GM21529 (cell line): ENCODE results near the gene CLTC.
"Not testable (repeated sequence)": the region's sequence is repeated elsewhere in the genome, so short reads cannot be mapped to it uniquely, and the experiment has no call there.

ENCODE experiments used
- ATAC-seq: cut with Tn5 transposase; IDR thresholded peaks from one replicate; pipeline ENCODE4 v1.9.1; 2021; ENCODE audit not compliant: unreplicated experiment

CLTC gene

DNA sequence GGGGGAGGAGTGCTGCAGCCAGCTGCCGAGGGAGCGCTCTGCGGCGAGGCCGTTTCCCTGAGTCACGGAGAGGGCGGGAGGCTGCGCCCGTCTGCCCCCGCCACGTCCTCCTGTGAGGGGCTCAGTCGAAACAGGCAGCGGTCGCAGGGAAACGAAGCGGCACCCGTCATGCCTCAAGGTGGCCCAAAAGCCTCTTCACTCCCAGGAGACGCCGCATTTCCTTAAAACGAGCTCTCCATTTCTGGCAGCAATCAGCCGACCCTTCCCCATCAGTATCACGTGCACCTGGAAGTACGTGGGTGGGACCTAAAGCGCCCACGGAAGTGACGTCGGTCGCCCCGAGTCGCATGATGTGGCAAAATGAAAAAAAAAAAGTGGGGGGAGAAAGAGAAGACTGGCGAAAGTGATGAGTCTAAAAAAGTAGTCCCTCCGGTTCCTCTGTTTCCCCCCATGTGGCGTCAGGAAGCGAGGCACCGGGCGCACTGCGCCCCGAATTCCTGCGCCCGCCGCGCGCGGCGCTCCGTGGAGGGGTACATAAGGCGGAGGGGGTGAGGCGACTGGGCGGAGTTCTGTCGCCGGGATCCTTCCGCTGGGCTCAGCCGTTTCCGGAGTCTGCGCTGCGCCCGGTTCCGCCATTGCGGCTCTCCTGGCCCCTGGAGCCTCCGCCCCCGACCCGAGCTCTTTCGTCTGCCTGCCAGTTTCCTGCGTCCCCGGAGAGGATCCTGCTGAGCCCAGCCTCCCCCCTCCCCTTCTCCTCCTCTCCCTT lies at the start of gene CLTC:
Gene CLTC (plus strand): TSS at position 598 of the 766 bp plus-strand sequence. CDS start 237 bp downstream, outside the sequence.
- peak; percentile 71 for ATAC-seq

DNA sequence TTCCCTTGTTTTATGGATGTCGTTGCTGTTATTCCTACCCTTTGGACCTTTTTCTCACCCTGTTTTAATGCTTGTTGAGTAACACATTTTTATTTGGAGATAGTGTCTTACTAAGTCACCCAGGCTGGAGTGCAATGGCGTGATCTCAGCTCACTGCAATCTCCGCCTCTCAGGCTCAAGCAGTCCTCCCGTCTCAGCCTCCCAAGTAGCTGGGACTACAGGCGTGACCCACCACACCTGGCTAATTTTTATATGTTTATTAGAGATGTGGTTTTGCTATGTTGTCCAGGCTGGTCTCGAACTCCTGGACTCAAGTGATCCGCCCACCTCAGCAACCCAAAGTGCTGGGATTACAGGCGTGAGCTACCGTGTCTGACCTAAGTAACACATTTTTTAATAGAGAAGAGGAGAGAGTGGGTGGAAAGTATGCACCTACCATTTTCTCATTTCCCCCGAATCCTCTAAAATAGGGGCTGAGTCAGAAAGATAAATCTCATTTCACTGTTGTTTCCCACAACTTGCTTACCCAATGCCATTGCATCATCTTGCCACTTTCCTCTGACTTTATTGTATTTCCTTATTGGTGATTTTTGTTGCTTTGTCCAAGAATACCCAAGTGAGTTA lies 47.3 kb upstream of the CLTC start:
- ATAC-seq: no peak

DNA sequence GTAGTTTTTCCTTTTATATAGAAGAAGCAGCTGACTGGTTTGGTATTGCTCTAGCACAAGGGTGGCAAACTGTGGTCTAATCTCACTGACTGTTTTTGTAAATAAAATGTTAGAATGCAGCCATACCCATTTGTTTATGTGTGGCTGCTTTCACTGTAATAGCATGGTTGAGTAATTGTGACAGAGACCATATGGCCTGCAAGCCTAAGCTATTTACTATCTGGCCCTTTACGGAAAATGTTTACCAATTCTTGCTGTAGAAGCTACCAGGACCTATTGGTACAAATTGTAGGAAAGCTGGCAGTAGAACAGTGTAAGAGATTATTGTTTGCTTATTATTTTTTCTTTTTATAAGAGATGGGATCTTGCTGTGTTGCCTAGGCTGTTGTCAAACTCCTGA lies 35.5 kb upstream of the CLTC start:
- not testable (repeated sequence) for ATAC-seq

DNA sequence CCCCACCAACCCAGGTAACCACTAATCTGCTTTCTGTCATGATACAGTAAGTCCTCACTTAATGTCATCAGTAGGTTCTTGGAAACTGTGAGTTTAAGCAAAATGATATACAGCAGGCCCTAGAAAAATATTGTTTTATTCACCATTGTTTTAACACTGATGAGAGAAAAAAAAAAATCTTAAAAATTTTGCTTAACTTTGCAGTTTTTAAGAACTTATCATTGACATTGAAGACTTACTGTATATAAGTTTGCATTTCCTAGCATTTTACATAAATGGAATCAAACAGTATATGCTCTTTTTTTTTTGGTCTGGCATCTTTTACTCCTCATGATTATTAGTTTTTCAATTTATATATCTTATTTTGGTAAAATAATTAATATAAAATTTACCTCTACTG lies 19.5 kb upstream of the CLTC start:
- ATAC-seq: no peak

DNA sequence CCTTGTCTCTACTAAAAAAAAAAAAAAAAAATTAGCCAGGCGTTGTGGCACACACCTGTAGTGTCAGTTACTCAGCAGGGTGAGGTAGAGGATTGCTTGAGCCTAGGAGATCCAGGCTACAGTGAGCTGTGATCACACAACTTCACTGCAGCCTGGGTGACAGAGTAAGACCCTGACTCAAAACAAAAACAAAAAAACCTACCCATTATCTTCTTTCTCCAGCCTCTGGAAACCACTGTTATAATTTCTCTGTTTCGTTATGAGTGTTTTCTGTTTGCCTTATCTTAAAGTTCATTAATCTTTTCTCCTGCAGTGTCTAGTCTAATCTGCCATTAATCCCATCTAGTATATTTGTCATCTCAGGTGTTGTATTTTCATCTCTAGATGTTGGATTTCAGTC lies 18.6 kb upstream of the CLTC start:
- peak; percentile 51 for ATAC-seq

DNA sequence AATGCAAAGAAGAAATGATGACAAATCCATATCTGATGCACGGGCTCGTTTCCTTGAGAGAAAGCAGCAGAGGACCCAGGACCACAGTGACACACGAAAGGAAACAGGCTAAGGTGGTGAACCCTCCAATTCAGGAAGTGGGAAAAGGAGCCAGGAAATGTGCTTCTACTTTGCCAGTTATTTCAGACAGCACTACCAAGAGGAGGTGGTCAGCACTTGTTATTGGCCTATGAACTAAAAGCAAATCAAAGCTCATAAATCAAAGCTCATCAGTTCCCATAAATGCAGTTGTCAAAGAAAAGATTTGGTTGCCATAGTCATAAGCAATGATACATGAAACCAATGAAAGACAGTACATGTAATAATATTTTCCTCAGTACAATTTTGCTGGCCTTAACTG lies 12.6 kb upstream of the CLTC start:
- no peak for ATAC-seq

DNA sequence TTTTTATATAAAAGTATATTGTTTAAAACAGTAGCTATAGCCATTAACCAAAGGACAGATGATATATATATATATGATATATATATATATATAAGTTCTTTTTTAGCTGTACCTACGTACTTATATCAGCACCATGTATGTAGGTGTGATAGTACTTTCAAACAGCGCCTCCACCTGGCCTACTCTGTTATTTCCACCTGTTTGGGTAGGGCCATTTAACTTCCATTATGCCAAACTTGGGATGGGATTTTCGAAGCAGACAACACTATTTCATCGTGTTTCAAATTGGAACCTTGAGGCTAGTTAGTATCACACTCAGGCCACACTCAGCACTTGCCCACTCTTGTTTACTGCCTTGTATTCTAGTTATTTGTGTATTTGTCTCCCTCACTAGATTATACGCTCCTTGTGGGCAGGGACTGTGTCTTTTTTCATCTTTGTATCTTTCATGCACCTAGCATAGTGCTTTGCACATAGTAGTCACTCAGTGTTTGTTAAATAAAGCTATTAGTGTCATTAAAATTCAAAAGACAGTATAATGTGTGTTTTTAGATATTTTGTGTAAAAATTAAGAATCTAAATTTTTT lies 11.8 kb upstream of the CLTC start:
- ATAC-seq: no peak

DNA sequence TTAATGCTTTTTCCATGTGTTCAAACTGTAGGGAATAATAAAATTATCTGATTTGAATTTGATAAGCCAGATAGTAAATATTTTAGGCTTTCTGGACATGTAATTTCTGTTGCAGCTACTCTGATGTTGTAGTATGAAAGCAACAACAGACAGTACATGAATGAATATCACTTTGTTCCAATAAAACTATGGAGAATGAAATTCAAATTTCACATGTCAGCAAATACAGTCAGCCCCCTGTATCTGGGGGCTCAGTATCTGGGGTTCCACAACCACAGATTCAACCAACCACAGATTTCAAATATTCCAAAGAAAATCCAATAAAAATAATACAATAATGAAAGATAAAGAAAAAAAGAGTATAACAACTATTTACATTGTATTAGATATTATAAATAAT lies 8.2 kb upstream of the CLTC start:
- no peak for ATAC-seq

DNA sequence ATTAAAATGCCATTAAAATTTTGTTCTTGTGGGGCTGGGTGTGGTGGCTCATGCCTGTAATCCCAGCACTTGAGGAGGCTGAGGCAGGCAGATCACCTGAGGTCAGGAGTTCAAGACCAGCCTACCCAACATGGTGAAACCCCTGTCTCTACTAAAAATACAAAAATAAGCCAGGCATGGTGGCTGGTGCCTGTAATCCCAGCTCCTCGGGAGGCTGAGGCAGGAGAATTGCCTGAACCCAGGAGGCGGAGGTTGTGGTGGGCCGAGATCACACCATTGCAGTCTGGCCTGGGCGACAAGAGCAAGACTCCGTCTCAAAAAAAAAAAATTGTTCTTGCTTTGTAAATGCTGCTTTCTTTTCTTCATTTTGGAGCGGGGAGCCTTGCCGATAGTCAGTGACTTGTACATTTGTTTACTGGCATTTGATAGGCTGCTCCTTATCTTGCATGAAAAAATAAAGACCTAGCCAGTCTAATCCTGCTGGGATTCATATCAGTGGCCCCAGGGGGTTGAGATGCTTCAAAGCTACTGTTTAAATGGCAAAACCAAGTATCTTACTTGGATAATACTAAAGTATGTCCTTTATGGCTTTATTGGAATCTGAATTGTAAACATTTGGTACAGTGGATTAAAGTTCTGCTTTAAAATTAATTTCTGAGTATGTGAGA lies 3.3 kb upstream of the CLTC start:
- ATAC-seq: no peak

DNA sequence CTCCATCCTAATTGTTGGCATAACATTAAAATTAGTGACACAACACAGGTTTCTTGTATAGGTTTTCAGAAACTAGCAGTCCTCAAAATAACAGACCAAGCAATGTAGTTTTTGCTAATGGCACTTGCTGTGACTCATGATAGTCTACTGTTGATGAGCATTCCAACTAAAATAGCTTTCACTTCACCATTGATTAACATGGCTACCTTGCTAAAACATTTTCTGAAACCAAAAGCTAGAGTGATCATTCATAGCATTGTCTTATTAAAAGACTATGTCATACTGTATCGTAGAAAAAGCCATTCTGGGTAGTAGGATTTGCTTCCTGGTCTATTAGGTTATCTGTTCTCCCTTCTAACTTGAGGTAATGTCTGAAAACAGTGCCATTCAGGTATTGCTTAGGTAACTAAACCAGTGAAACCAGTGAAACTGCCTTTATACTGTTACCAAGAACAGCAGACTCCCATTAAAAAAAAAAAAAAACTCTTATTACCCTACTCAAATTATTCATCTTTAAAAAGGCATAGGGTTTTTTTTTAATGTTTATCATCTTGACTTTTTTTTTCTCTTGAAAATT lies 2.5 kb upstream of the CLTC start:
- ATAC-seq: no peak

DNA sequence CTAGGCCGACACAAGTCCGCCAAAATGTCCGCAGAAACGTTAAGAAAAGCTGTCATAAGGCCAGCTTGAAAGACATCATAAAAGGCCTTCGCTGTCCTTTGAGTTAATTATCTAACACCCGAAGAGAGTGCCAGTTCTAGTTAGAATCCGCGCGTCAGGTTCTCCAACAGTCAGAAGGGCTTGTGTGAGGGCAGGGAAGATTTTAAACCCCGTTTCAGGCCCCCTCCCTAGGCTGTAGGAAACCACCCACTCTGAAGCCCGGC lies 729 bp upstream of the CLTC start:
- ATAC-seq: no peak

DNA sequence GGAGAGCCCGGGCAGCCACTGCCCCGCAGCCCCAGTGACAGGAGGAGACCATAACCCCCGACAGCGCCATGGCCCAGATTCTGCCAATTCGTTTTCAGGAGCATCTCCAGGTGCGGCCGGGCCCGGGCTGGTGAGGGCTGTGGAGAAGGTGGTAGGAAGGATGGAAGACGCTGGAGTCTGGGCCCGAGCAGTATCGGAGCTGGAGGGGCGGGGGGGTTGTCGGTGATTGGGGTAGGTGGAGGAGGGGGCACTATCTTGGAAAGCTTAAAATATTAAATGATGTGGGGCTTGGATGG lies 317 bp downstream of the CLTC start:
- peak; percentile 1 for ATAC-seq

DNA sequence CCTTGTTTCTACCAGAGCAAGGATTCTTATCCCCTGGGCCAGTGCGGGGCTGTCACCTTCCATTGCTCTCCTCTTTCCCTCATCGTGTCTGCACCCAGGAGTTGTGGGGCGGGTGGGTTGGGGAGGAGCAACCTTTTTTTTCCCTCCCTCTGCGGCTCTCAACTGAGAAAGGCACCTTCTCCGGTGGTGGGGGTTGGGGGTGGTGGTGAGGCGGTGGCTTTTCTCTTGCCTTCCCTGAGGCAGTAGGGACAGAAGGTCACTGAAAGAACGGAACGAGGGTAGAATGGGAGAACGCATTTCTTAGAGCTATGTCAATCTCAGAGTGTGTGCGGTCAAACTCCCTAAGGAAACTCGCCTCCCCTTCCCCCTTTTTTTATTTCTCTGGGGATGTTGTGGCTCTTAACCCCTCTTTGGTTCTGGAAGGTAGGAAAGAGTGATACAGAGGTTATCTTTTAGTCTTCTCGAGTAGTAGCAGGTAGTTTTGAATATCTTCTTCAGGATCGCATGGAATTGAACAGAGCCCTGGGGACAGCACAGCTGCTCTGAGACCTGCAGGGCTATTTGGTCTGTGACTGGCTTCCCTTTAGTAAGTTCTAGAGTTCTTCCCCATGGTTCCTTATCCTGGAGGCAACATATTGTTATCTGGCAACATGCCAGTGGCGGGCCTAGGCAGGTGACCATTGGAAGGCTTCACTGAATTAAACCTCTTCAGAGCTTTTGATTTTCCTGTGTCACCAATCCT lies 994 bp downstream of the CLTC start:
- no peak for ATAC-seq

DNA sequence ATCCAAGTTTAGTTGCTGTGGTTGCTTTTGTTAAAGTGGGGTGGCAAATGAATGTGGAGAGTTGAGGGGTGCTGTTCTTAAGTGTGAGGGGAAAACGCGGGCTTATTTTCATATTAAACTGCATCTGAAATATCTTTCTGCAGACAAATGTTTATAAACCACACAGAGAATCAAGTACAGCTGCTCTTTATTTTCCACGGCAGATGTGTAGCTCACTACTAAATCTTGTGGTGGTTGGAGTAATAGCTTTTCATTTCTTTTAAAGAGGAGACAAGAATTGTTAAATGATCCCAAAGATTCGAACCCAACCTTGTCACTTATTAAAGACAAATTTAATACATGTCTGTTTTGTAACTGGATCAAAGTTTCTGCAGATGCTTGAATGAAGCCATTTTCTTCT lies 2.1 kb downstream of the CLTC start:
- ATAC-seq: no peak

DNA sequence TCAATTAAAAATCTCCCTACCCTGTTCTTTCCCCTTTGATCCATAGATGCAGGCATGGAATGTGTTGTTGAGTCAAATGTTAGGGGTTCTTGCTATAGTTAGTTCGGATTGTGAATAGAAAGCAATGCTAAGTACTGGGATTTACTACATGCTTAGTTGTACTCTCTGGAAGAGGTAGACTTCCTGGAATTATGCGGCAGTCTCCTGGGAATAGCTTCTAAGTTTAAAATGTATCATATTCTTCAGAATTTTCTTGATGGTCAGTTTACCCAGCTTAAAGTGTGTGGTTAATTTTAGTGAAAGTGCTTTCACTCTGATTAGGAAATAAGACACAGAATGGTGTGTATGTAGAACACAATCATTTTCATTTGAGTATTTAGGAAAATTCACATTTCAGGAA lies 3.5 kb downstream of the CLTC start:
- ATAC-seq: no peak

DNA sequence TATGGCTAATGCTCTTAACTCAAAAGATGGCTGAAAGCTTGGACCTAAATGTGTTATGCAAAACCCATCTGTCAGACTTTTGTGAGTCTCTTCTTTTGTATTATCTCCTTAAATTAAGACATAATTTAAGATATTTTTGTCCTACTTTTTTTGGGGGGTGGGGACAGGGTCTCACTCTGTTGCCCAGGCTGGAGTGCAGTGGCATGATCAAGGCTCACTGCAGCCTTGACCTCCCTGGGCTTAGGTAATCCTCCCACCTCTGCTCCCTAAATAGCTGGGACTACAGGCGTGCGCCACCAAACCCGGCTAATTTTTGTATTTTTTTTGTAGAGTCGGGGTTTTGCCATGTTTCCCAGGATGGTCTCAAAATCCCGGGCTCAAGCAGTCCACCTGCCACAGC lies 7.1 kb downstream of the CLTC start:
- ATAC-seq: no peak

DNA sequence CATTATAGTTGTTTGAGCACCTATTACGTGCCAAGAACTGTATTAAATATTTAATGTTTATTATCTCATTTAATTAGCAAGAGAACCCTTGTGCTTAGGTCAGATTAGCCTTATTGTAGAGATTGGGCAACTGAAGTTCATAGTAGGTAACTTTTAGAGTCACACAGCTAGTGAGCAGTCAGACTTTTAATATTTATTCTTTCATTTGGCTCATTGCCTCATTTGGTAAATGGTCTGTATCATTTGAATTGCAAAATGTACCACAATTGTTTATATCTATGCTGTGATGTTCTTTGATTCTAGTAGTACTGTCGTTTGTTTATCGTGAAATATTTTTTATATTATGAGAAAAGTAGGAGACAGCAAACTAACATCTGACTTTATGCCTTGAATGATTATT lies 7.6 kb downstream of the CLTC start:
- ATAC-seq: no peak

DNA sequence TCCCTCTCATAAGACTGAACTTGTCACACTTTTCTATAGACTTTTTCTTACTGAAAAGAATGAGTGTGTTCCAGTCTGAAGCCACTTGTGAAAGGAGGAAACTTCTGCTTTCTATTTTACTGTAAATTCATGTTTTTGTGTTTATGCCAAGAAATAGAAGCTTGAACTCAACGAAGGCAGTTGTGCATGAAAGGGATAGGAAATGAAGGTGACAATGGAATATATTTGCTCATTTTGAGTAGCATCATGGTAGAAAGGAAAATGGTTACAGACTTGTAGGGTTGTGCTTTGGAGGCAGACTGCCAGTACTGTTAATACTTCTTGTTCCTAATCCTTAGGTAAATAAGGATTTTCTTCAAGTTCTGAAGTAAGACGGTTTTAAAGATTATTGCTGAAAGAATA lies 8.1 kb downstream of the CLTC start:
- ATAC-seq: no peak

DNA sequence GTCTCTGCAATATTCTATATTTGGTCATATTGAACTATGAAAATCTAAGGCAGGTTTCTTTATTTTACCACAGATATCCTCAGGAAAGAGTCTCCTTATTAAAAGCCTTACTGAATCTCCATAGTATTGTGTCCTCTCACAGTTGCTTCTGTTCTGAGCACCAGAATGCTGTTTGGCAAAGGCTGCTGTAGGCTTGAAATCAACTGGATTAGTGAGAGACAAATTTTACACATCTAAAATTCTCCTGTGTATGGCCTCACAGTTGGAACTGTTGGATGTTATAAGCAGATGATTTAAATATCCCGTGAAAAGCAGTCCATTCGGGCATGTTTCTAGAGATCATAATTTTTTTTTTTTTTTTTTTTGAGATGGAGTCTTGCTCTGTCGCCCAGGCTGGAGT lies 9.5 kb downstream of the CLTC start:
- ATAC-seq: no peak

DNA sequence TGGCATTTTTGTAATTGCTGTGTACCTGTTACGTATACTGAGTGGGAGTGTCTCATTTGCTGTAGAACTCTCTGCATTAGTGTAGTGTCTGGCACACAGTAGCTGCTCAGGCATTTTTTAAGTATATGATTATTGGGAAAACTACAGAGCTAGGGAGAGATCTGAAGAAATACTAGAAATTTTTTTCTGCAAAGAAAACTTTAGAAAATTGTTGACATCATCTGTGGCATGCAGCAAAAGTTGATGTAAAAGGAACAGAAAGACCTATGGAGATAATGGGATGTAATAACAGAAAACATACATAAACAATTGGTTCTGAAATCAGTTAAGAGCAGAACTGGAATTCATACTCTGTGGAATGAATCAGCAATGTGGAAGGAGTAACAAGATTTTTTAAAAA lies 11.6 kb downstream of the CLTC start:
- ATAC-seq: no peak

DNA sequence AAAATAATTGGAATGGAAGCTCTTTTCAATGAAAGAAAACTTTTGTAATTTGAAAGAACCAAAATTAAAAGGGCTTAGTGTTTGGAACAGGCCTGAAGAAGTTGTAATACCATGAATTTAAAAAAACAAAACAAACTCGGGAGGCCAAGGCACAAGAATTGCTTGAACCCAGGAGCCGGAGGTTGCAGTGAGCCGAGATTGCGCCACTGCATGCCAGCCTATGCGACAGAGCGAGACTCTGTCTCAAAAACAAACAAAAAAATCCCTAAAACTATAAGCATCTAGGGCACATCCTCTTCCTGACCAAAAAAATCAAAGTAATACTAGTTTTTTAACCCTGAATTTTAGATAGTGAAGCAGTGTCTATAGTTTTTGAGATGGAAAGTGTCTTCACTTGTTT lies 12.7 kb downstream of the CLTC start:
- ATAC-seq: no peak
